Measurements from ENCODE around the gene MYOG. TPM values are rescaled to one million over a fixed set of nuclear protein-coding genes. Genes with fewer than 3 reads are reported as not detected.

Gene MYOG
- polyA plus RNA-seq, 1 donor (not counting 4 experiments of a cell fraction or from before 2014, with no cell fraction given) = not detected

DNA sequence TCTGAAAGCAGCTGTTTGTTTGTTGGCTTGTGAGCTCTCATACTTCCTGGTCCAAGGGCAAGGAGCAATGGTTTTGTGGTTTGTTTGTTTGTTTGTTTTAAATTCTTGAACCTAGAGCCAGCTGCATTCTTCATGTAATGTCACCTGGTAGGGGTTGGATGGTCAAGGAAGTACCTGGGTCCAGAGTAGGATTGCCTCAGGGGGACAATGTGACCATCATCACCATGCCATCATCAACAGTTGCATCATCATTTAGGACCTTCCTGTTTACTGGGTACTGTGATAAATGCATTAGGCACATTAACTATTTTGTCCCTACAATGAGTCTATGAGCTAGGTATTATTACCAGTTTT lies 14.7 kb upstream of the MYOG start:
- FAIRE-seq (no peak), DNase-seq (ENCODE audit: low read depth, low spot score) (no peak)

DNA sequence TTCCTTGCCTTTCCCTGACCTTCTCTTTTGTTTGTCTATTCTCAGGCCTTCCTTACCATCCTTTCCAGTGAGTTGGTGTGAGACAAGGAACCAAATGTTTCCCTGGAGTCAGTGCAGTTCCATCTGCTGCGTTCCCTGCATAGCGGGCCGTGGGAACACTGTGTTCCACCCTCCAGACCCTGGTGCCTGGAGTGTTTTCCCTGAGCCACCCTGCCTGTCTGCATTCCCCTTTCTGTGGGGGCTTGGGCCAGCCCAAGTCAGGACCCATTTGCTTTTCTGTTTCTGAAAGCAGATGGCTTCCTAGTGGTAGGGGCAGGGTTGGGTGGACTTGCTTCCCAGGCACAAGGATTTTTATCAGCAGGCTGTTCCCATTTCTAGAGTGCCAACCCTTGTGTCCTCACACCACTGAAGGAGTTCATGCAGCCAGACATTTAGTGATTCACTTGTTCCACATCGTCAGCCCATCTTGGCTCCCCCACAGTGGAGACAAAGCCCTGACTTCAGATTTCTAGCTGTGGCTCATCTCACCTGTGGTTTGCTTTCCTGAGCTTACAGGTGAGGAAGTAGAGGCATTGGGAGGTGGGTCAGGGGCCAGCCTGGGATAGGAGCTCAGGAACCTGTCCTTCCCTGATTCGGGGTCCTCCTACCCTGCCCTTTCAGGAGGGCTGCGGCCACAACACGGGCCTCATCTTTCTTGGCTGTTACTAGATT lies 14.1 kb upstream of the MYOG start:
- Histone ChIP-seq H3K9ac (ENCODE audit: control insufficient read depth, extremely low read depth, insufficient read depth, low read length) (no peak overlapping the region), H3K4me3 (ENCODE audit: control insufficient read depth in 2 of 3, extremely low read depth in 1 of 3, insufficient read depth in 2 of 3, low read depth in 1 of 3, low read length in 3 of 3) (no peak overlapping the region), H2AFZ (ENCODE audit: control insufficient read depth, low read length) (no peak overlapping the region), H3K4me2 (ENCODE audit: control insufficient read depth, extremely low read depth, insufficient read depth, low read depth, low read length) (no peak overlapping the region), H3K36me3 (ENCODE audit: control insufficient read depth in 2 of 2, extremely low read depth in 1 of 2, insufficient read depth in 2 of 2, low read length in 2 of 2) (no peaks in the 10 kb centered on the region), H3K27ac (ENCODE audit: control insufficient read depth, insufficient read depth, low read length) (no peak overlapping the region), H3K9me3 (ENCODE audit: control insufficient read depth, low read depth, low read length) (no peaks in the 10 kb centered on the region), H3K9me1 (ENCODE audit: control insufficient read depth, extremely low read depth, insufficient read depth, low read length) (no peaks in the 10 kb centered on the region), H4K20me1 (ENCODE audit: control insufficient read depth, extremely low read depth, insufficient read depth, low read length) (no peaks in the 10 kb centered on the region), H3K27me3 (ENCODE audit: control insufficient read depth, extremely low read depth, insufficient read depth, low read length) (peaks cover 4% of the 10 kb centered on the region), H3K4me1 (ENCODE audit: control insufficient read depth, extremely low read depth, insufficient read depth, low read length) (no peaks in the 10 kb centered on the region), H3K79me2 (ENCODE audit: control insufficient read depth, insufficient read depth, low read length) (no peaks in the 10 kb centered on the region)
- dilution Hi-C loops (cut with MboI; ENCODE audit: extremely low pct_ligation_motif_present, low sequenced_read_pairs) = no loop called here
- FAIRE-seq (no peak), DNase-seq (ENCODE audit: low read depth, low spot score) (no peak)
- TF ChIP-seq EZH2 (IDR thresholded peaks at IDR 0.05; ENCODE audit: low read length) = no peak
- TF ChIP-seq, protein P1, sequence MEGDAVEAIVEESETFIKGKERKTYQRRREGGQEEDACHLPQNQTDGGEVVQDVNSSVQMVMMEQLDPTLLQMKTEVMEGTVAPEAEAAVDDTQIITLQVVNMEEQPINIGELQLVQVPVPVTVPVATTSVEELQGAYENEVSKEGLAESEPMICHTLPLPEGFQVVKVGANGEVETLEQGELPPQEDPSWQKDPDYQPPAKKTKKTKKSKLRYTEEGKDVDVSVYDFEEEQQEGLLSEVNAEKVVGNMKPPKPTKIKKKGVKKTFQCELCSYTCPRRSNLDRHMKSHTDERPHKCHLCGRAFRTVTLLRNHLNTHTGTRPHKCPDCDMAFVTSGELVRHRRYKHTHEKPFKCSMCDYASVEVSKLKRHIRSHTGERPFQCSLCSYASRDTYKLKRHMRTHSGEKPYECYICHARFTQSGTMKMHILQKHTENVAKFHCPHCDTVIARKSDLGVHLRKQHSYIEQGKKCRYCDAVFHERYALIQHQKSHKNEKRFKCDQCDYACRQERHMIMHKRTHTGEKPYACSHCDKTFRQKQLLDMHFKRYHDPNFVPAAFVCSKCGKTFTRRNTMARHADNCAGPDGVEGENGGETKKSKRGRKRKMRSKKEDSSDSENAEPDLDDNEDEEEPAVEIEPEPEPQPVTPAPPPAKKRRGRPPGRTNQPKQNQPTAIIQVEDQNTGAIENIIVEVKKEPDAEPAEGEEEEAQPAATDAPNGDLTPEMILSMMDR (optimal IDR thresholded peaks at IDR 0.05 in 1 of 3, IDR thresholded peaks at IDR 0.05 in 1 of 3, conservative IDR thresholded peaks at IDR 0.05 in 1 of 3; ENCODE audit: extremely low read depth in 1 of 3, insufficient read depth in 2 of 3, low read length in 3 of 3) = no peak

More for the DNA sequence above, 14.7 kb upstream of the MYOG start:
- Histone ChIP-seq H3K4me1 (ENCODE audit: control insufficient read depth, extremely low read depth, insufficient read depth, low read length) (no peaks in the 10 kb centered on the region), H4K20me1 (ENCODE audit: control insufficient read depth, extremely low read depth, insufficient read depth, low read length) (no peaks in the 10 kb centered on the region), H3K9me3 (ENCODE audit: control insufficient read depth, low read depth, low read length) (no peaks in the 10 kb centered on the region), H3K9ac (ENCODE audit: control insufficient read depth, extremely low read depth, insufficient read depth, low read length) (no peak overlapping the region), H3K9me1 (ENCODE audit: control insufficient read depth, extremely low read depth, insufficient read depth, low read length) (no peaks in the 10 kb centered on the region), H3K4me2 (ENCODE audit: control insufficient read depth, extremely low read depth, insufficient read depth, low read depth, low read length) (no peak overlapping the region), H3K27ac (ENCODE audit: control insufficient read depth, insufficient read depth, low read length) (no peak overlapping the region), H2AFZ (ENCODE audit: control insufficient read depth, low read length) (no peak overlapping the region), H3K27me3 (ENCODE audit: control insufficient read depth, extremely low read depth, insufficient read depth, low read length) (peaks cover 4% of the 10 kb centered on the region), H3K4me3 (ENCODE audit: control insufficient read depth in 2 of 3, extremely low read depth in 1 of 3, insufficient read depth in 2 of 3, low read depth in 1 of 3, low read length in 3 of 3) (no peak overlapping the region), H3K36me3 (ENCODE audit: control insufficient read depth in 2 of 2, extremely low read depth in 1 of 2, insufficient read depth in 2 of 2, low read length in 2 of 2) (no peaks in the 10 kb centered on the region), H3K79me2 (ENCODE audit: control insufficient read depth, insufficient read depth, low read length) (no peaks in the 10 kb centered on the region)
- no peak for TF ChIP-seq EZH2 (IDR thresholded peaks at IDR 0.05; ENCODE audit: low read length)
- TF ChIP-seq, protein P1 (optimal IDR thresholded peaks at IDR 0.05 in 1 of 3, IDR thresholded peaks at IDR 0.05 in 1 of 3, conservative IDR thresholded peaks at IDR 0.05 in 1 of 3; ENCODE audit: extremely low read depth in 1 of 3, insufficient read depth in 2 of 3, low read length in 3 of 3) = no peak
- dilution Hi-C loops (cut with MboI; ENCODE audit: extremely low pct_ligation_motif_present, low sequenced_read_pairs) = no loop called here
